Stimulated activated CD8-positive, alpha-beta memory T cell treated with anti-CD3 and anti-CD28 coated beads, Interleukin-7, amount 100 ng/mL, for 48 hours (primary cell): ENCODE results near the gene CLEC3B.
"Not testable (repeated sequence)": the region's sequence is repeated elsewhere in the genome, so short reads cannot be mapped to it uniquely, and the experiment has no call there.

Experiments
- DNase-seq, 2 donors: peaks; one replicate each; pipeline ENCODE4 v3.0.0-alpha.2; 2020; ENCODE audit warnings: low read depth in 1 of 2; ENCODE audit errors: extremely low read depth in 1 of 2

The CLEC3B gene

DNA sequence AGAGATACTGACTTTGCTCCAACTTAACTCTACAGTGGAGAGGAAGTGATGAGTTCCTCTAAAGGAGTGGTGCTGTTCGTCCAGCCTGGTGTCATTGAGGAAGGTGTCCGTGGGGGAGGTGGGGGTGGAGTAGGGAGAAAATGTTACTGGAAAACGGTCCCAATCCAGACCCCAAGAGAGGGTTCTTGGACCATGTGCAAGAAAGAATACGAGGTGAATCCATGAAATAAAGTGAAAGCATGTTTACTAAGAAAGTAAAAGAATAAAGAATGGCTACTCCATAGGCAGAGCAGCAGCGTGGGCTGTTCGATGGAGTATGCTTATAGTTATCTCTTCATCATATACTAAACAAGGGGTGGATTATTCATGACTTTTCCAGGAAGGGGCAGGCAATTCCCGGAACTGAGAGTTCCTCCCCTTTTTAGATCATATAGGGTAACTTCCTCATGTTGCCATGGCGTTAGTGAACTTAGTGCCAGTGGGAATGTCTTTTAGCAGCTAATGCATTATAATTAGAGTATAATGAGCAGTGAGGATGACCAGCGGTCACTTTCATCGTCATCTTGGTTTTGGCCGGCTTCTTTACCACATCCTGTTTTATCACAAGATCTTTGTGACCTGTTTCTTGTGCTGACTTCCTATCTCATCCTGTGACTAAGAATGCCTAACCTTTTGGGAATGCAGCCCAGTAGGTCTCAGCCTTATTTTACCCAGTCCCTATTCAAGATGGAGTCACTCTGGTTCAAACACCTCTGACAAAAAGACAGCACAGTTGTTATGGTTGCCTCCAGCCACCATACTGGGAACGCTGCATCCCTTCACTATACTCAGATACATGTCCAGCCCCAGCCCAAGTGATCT lies 38.6 kb downstream of the CLEC3B start:
- peak; percentile 9 to 44 for DNase-seq

DNA sequence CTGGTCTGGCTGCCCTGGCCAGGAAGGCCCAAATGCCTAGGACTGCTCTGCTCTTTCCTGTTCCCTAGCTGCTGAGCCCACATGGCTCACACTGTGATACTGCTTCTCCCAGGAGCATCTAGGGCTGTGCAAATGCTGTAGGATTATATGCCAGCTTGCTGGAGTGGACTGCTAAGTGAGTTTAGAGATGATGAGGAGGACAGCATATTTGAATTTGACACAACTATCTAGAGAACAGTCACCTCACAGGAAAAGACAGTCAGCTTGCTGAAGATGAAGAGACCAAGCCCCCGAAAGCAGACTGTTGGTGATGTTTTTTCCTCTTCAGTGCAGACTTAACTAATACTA lies 39.2 kb downstream of the CLEC3B start:
- DNase-seq: no peak

DNA sequence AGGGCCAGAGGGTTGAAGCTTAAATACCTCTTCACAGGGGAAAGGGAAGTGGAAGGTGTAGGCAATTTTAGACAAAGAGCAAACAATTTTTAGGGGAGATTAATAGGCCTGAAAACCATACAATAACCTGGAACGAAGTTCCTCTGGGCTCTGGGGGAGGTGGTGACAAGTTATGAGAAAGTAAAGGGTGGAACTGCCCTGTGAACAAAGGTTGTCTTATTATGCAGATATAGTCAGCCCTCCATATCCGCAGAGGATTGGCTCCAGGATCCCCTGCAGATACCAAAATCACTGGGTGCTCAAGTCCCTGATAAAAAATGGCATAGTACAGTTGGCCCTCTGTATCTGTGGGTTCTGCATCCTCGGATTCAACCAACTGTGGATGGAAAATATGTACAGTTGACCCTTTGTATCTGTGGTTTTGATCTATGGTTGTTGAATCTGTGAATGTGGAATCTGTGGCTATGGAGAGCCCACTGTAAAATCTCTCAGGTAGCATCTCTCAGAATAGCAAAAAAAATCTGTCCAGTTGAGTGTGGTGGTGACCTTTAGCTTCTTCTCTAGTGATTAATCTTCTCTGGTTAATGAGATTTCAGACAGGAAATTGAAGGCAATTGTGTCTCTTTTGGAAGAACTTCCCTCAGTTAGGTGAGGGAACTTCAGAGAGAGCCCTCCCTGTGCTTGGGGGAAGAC lies 40.2 kb downstream of the CLEC3B start:
- DNase-seq: no peak

DNA sequence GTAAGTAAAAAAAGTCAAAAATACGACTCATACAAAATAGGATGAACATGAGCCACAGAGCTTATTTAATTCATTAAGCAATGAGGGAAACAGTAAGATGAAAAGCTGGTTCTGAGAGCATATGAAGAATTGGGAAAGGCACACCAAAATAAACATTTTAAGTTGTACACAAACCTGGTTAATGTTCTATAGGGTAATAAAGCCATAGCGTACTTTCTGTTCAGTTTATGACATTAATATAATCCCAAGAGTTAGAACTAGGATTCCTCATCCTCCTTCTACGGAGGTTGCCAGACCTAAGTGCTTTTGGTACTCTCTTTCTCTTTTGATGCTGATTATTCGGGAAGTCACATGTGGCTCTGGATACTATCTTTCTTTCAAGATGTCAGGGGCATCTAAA lies 41.4 kb downstream of the CLEC3B start:
- DNase-seq: no peak

DNA sequence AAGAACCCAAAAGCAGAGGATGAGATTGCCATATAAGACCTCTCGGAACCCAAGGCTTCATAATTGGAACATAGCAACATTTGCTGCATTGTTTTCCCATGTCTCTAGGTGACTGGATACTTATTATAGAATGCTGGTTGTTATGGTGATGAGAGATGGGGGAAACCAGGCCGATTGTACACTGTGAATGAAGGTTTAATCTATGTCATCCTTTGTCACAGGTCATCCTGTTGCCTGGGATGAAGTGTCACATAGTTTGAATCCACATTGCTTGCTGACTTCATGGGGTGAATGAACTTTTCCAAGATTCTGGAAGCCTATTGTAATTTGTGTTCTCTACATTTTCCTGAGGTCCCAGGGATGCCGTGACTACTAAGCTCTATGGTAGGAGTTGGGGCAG lies 41.8 kb downstream of the CLEC3B start:
- no peak for DNase-seq

DNA sequence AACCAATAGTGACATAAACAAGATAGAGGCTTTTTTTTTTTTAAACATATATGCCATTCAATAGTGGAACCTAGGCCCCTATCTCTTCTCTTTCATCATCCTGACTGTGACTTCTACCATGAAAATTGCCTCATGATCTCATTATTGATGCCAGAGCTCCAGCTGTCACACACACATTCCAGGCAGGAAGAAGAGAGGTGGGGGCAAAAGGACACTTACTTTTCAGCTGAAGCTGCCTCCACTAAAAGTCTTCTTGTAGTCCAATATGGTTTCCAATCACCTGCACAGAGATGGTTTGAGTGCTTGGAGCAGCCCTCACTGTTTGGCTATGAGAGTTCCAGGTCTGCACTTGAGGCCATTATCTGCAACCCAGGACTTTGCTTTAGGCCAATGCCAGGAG lies 45.0 kb downstream of the CLEC3B start:
- DNase-seq: no peak

DNA sequence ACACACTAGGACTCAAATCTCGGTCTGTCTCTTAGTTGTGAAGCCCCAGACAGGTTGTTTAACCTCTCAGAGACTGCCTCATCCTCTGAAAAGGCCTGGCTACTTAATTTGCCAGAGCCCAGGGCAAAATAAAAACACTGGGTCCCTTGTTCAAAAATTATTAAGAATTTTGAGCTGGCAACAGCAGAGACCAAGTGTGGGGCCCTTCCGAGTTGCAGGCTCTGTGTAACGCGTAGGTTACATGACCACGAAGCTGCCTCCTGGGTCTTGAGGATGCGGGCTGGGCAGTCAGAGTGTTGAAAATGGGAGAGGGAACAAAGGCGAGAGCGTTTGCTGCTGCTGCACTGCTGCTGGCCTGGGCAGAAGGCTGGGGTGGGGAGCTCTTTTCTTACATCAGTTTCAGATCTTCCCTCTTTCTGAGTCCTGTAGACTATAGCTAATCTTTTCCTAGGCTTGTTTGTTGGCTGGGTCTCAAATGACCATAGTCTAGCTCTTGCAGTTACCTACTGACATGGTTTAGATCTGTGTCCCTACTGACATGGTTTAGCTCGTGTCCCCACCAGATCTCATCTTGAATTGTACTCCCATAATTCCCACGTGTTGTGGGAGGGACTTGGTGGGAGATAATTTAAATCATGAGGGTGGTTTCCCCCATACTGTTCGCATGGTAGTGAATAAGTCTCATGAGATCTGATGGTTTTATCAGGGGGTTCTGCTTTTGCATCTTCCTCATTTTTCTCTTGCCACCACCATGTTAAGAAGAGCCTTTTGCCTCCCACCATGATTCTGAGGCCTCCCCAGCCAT lies 49.9 kb downstream of the CLEC3B start:
- no peak for DNase-seq

DNA sequence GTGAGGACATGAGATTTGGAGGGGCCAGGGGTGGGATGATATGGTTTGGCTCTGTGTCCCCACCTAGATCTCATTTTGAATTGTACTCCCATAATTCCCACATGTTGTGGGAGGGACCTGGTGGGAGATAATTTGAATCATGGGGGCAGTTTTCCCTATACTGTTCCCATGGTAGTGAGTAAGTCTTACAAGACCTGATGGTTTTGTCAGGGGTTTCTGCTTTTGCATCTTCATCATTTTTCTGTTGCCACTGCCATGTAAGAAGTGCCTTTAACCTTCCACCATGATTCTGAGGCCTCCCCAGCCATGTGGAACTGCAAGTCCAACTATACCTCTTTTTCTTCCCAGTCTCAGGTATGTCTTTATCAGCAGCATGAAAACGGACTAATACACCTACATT lies 52.2 kb downstream of the CLEC3B start:
- not testable (repeated sequence) for DNase-seq

DNA sequence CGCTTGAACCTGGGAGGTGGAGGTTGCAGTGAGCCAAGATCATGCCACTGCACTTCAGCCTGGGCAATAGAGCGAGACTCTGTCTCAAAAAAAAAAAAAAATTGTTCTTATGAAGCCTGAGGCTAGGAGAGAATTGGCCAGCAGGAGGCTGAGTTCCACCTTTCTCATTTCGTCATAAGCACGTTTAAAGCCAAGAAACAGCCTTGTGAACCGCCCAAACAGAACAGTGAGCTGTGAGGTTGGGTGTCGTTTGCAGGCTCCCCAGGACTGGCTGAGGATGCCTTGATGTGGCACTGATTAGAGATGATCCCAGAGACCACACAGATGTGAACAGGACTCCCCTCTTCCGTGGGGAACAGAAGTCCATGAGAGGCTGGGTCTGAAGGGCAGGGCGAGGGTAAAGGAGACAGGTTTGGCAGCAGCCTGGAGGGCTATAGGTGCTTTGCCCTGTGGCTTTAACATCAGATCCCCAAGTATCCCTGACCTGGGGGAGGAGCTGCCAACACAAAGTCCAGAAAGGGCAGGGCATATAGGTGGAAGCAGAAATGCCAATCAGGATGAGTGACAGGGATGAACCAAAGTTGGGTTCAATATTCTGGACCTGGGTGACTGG lies 52.9 kb downstream of the CLEC3B start:
- no peak for DNase-seq

DNA sequence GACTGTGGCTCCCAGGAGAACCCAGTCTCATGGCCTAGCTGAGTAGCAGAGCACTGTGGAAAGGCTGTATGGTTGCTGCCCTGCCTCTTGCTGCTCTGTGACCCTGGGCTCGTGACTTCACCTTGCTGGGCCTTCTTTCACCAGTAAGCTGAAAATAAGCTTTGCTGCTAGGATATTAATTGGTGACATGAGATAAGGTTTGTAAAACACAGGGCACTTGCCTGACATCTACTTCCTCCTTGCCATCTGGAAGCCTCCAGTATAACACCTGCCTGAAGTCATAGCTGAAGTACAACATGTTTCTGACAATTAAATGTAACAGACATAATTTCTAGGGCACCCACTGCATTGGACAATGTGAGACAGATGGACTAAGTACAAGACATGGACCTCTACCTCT lies 53.6 kb downstream of the CLEC3B start:
- no peak for DNase-seq

DNA sequence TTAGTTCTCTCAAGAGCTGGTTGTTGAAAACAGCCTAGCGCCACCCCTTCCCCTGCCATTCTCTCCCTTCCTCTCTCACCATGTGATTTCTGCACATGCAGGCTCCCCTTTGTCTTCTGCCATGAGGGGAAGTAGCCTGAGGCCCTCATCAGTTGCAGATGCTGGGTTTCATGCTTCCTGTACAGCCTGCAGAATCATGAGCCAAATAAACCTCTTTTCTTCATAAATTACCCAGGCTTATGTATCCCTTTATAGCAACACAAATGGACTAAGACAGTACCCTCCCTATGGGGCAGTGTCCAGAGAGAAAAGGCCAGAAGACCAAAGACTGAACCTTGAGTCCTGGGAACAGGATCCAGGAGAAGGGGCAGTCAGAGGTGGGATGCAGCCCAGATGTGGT lies 54.7 kb downstream of the CLEC3B start:
- DNase-seq: no peak

DNA sequence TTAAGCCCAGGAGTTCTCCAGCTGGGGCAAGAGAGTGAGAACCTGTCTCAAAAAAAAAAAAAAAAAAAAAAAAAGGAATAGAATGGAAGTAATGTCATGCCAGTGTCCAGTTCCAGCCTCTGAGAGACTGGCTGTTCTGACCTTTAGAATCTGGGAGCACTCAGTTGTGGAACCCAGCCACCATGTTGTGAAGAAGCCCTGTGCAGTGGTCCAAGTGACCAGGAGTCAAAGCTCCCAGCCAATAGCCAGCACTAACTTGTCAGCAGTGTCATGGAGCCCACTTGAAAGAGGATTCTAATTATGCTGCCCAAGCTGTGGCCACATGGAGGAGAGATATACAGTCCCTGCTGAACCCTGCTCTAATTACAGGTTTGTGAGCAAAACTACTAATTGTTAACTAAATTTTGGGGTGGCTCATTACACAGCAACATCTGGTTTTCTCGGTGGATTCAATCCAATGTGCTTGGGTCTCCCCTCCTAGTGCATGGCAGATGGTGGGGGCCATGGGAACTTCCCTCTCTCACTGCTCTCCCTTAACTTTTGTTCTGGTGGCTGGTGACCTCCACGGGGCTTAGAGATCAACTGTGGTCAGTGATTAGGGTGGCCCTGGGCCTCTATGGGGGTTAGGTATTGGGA lies 55.5 kb downstream of the CLEC3B start:
- no peak for DNase-seq

DNA sequence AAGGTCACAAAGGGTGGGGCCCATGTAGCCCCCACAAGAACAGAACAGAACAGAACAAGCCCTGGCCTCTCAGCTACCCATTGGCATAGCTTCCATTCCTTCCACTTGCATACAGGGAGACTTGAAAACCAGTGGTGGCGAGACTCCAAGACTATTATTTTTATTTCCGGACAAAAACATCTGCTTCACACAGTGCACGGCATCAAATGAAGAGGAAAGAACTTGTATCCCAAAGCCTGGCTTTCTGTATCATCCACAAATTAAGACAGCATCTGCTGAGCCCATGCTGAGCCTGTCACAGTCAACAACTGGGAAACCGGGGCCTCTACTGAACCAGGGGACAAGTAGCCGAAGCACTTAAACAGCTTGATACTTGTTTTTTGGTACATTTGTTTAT lies 56.0 kb downstream of the CLEC3B start:
- DNase-seq: no peak

DNA sequence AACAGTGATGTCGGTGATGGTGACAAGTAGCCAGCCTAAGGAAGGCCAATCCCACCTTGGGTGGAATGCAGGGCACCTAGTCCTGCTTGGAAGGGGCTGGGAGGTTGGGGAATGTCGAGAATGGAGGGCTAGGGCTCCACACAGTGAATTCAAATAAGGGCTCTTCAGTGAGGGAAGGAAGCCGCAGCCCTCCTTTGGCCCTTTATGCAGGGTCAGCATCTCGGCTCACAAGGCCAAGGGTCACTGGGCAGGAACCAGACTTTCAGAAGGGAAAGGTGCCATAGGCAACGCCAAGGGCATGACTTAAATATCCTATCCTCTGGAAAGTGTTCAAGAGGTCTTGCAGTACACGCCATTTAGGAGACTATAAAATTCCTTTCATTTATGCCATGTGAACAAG lies 56.9 kb downstream of the CLEC3B start:
- no peak for DNase-seq

DNA sequence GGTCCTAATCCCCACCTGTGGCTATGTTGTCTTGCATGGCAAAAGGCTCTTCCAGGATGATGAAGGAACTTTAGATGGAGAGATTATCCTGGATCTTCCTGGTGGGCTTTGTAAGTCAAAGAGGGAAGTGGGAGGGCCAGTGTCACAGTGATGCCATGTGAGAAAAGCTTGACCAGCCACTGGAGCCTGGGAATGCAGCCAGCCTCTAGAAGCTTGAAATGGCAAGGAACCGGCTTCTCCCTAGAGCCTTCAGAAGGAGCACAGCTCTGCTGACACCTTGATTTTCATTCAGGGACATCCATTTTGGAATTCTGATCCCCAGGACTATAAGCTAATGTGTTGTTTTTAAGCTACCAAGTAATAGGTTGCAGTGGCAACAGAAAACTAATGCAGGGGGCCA lies 58.3 kb downstream of the CLEC3B start:
- no peak for DNase-seq

DNA sequence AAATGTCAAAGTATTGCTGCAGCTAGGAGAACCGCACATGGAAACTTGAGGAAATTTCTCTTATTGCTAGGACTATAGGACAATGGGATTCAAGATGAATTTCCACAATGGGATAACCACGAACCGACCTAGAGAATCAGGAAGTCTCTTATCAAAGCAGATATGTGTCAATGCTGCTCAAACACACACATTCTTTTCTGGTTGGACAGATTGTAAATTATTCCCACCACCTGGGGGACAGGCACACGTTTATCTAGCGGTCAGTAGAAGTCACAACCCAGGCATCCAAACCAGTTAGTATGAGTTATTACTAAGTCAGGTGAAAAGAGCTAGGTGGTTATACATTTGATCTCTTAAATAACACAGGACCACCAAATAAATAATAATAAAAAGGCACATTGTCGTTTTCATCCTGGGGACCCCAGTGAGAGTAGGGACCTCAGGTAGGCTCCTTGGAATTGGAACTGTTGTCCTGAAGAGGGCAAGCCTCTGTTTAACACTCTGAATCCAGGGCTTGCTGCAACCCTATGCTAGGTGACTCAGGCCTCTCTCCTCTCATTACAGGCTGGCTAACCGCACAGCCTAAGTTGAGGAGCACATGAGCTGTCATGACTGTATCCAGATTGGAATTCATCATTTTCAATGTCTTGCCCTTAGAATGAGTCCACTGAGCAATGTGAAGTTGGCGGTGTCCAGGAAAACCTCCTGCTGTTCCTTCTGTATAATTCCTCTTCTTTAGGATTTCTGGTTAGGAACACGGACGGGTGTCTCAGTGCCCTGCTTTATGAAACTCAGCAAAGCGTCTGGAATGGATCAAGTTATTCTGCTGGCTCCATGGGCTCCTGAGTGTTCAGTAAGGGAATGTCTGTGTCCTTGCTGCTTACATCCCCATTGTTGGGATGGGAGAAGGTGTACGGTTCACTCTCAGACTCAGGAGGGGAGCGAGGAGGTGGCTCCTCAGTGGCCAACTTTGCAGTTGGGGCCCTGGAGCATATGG lies 59.0 kb downstream of the CLEC3B start:
- DNase-seq: no peak
